Smooth muscle cell of the brain vasculature (primary cell): Measurements from ENCODE around the gene LRCH1.
A peak's percentile ranks its signal among the peaks of the same experiment; 100 is the strongest.

ENCODE experiments used
- DNase-seq: peaks from one replicate; pipeline ENCODE4 v3.0.0-alpha.2; 2012; ENCODE audit warnings: low read depth, low spot score

The LRCH1 gene

DNA sequence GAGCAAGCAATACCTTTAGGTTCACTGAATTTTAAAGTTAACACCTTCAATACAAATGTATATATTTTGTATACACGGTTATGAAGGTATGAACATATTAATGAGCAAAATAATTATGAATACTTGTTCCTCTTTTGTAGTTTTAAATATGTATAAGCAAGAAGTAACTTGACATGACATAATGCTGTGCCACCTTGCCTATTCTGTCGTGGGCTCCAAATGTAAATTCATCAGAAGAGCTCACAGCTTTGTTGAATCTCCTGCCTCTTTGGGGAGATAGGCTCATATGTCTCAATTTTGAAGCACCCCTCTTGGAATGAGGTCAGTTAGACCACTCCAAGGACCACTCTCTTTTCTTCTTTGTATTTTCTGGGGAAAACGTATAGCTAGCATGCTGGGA is 59.3 kb downstream of the LRCH1 start:
- DNase-seq, result no peak

GRCh38 chr13:46613409-46614049 is 60.6 kb downstream of the LRCH1 start:
- no peak for DNase-seq

- peak; percentile 65 for DNase-seq
These were observed 61.6 kb downstream of the LRCH1 start for GRCh38 chr13:46614582-46614981.

- DNase-seq, result no peak
These were observed 63.0 kb downstream of the LRCH1 start for GRCh38 chr13:46615888-46616531.

DNA sequence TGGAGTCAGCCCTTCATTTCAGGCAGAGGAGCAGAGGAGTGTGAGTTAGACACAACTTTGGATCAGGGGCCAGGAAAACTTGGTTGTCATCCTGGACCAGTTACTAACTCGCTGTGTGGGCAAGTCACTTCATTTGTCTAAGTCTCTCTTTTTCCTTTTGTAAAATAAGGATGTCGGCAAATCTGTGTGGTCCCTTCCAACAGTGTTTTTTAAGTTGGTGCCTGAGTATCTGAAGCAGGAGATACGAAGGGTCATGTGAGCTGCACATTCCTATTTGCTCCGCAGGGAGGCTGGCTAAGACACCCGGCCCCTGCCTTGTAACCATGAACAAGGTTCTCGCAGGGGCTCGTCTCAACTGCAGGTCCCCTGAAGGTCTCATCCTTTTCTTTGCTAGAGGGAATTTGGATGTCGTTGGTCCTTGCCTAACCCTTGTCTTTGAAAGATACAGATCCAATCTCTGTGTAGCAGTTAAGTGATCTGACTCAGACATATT is 64.3 kb downstream of the LRCH1 start:
- no peak for DNase-seq

DNA sequence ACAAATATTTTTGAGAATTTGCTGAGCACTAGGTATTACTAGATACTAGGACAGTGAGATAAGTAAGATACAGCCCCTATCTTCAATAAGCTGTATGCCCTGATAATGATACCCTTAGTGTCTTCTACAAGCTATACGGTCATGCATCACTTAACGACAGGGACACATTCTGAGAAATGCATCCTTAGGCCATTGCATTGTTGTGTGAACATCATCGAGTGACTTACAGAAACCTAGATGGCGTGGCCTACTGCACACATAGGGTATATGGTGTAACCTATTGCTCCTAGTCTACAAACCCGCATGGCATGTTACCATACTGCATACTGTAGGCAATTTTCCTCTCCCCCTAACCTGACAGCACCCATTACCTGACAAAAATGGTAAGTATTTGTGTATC is 64.9 kb downstream of the LRCH1 start:
- DNase-seq, result no peak

DNA sequence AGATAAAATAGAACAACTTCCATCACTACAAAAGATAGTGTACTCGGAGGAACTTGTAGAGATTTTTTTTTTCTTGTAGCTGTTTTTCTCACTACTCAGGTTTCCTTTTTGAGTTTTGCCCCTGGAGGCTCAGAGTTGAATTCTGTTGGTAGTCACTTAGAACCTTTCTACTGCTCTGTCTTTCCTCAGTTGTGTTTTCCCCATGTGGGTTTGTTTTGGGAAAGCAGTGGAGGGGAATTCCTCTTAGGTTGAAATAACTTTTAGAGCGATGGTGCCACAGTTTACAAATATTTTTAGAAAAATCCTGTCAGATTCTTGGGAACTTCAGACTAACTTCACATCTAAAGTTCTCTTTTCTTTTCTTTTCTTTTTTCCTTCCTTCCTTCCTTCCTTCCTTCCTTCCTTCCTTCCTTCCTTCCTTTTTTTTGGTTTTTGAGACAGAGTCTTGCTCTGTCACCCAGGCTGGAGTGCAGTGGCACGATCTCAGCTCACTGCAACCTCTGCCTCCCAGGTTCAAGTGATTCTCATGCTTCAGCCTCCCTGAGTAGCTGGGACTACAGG is 65.8 kb downstream of the LRCH1 start:
- DNase-seq, result no peak

GRCh38 chr13:46620029-46620428 is 67.1 kb downstream of the LRCH1 start:
- DNase-seq, result no peak

- no peak for DNase-seq
These were observed 67.5 kb downstream of the LRCH1 start for GRCh38 chr13:46620471-46620870.

GRCh38 chr13:46621133-46621532 is 68.2 kb downstream of the LRCH1 start:
- no peak for DNase-seq

DNA sequence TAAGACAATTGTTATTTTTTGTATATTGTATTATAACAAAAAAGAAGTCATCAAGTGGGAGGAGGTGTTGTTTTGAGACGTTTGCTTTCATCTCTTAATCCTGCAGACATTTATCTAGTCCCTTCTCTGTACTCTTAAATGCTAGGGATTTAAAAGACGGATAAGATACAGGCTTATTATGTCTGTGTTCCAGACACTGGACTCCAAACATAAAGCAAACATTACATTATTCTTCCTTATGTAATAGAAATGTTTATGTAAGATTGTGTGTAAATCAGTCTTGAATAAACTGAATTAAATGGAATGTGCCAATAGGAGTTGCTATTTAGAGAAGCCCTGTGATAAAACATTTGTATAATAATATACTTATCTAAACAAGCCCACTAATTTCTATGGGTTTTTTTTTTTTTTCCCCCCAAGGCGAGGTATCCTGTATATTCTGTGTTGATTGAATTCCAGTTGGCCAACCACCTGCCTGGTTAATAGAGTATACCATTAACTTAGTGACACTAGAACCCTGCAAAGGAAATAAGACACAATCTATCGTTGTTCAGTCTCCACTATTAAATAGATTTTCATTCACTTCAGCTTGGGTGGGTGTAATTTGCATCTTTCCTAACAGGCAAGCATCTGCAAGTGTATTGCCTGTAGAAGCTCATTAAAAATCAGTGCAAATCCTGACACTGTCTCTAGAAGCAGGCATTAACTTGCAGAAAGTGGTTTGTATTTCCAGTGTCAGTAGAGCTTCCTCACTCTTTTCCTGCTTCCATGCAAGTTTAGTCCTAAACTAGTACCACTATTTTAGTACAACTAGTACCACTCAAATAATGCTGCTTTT is 69.0 kb downstream of the LRCH1 start:
- DNase-seq, result no peak

DNA sequence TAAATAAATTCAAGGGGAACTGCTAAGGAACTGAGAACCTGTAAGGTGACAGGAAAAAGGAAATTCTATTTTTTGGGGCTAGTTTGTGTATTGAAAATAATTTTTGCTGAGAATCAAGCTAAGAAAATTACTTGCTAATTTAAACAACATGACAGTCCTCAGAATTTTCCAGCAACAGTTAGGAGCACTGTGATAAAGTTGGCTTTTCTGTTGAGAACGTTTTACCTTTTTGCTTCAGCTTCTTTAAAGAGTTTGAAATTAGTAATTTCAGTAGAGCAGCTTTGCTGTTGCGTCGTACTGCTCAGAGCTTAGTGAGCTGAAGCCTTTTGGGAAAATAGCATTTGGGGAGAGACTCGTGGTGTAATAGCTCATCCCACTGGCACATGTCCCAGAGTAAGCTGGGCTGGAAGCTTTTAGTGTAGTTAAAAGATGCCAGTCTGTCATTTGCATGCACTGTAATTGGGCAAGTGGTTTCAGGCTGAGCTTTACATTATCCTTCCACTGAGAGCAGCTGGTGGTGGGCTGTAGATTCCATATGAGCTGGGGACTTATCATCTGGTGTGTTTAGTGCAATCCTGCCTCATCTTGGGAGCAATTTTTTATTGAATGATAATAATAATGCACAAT is 69.8 kb downstream of the LRCH1 start:
- no peak for DNase-seq

DNA sequence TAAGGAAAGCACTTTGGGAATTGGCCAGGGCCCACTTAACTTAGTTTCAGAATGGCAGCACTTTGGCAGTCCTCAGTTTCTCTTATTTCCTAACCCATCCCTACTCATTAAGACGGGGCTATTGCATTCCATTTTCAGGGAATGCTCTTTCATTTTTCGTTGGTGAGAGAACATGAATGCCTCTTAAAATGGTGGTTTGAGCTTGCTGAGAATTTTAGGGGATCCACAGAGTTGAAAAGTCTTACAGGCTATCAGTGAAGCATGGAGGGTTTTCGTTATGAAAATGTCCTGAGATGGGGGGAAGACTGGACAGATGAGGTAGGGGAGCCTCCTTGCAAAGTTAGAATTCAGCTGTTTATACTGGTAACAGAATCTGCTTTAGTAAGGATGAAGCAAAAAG is 71.4 kb downstream of the LRCH1 start:
- DNase-seq, result no peak

DNA sequence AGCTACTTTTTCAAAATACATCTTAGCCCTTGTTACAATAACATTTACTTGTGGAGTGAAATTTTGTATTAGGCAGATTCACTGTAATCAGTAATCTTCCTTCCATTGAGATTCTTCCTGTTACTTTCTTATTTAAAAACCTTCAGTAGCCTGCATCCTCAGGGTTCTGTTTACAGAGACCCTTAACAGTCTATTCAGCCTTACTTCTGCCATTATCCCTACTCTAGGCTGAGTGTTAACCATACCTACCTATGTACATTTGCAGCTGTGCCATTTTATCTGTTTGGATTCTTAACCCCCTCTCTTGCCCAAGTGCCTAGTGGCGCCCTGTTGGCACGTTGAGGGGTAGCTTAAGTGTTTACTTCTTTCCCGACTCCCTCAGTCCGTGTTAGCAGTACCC is 71.9 kb downstream of the LRCH1 start:
- no peak for DNase-seq

GRCh38 chr13:46627462-46627861 is 74.5 kb downstream of the LRCH1 start:
- DNase-seq, result no peak

- DNase-seq, result no peak
These were observed 75.8 kb downstream of the LRCH1 start for GRCh38 chr13:46628622-46629365.

- DNase-seq, result no peak
These were observed 76.9 kb downstream of the LRCH1 start for GRCh38 chr13:46629811-46630413.

DNA sequence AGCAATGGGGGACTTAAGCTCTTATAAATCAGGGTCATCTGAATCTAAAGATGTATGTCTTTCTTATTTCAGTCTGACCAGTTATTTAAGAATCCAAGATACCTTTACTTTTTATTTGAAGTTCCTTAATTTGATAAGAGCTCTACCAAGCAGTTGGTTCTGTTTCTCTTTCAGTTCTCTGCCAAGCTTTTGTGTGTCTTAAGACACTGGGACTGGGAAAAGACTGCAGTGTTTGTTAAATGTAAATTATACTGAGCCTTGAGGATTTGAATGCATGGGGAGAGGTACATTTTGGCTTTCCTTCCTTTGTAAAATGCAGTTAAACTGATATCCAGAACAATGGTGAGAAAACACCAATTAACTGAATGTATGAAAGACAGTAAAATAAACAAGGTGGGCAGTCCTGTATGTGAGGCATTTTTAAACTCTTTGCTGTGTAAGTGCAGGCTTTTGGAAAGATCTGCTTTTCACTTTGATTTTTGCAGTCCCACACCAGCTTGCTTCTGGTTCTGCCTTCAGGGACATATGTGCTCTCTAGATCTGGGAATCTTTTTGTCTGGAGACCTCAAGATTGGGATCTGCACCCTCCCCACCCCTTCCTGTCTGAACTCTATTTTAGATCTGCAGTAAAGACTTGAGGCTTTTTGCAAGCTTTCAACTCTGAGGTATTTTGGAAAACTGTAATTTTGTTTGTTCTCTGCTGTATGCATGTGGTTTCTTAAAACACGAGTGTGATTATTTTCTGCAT is 77.6 kb downstream of the LRCH1 start:
- no peak for DNase-seq

DNA sequence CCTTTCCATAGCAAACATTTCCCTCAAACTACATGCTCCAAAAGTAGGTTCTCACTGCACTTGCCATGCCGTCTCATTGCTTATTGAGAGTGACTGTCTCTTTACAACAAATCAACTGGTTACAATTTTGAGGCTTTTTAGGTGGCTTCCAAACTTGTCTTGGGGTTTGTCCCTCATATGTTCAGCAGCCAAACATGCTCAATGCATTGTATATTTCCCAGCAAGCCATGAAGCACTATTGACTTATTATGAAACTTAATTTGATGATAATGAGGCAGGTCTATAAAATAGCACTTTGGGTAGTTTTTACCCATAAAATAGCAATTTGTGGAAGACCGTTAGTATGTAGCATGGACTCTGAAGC is 78.2 kb downstream of the LRCH1 start:
- DNase-seq, result no peak

DNA sequence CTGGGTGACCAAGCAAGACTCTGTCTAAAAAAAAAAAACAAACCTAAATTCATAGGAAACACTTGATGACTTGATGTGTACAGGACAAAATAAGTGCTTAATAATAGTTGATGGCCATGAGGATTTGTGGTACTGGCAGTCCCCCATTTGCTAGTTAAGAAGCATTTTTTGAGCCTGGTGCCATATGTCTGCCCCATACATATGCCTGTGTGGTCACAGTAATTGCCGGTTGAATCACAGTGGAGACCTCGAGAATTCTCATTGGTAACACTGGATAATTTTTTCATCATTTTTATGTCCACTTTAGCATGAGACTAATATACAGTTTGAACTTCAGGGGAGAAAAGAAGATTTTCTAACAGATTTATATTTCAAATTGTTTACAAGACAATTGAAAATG is 79.2 kb downstream of the LRCH1 start:
- DNase-seq, result no peak
